NCI-H2171 treated with DMSO at 0.1 percent for 48 hours (cell line): ENCODE measurements around the gene UBALD1.

Experiments
- DNase-seq: peaks from one replicate; lab custom pipeline; 2025; lab: John Stamatoyannopoulos, UW

Gene UBALD1

GRCh38 chr16:4616047-4616811 lies 1.5 kb upstream of the UBALD1 start:
- DNase-seq, result peak; percentile 99

GRCh38 chr16:4615384-4616046 lies 827 bp upstream of the UBALD1 start:
- DNase-seq, result no peak

GRCh38 chr16:4613636-4614570 lies 785 bp downstream of the UBALD1 start:
- peak; percentile 38 for DNase-seq

- no peak for DNase-seq
These were observed 1.6 kb downstream of the UBALD1 start for GRCh38 chr16:4612977-4613635.

DNA sequence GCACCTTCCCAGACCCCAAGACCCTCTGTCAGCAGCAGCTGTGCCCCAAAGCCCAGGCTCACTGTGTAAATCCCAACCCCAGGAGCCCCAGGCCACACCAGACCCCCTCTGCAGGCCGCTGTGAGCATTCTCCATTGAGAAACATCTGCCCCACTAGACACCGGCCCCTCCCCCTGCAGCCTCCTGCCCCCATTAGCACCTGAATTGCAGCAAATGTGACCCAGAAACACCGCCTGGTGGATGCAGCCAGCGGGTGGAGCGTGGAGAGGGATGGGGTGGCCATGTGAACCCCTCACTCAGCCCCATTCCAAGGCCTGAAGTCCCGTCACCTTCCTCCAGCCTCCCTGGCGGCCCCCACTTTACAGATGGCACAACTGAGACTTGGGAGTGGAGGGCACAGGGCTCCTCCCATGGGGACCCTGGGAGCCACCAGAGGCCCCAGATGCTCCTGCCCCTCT lies 2.2 kb downstream of the UBALD1 start:
- DNase-seq, result no peak

- no peak for DNase-seq
These were observed 3.2 kb downstream of the UBALD1 start for GRCh38 chr16:4611337-4612021.

- no peak for DNase-seq
These were observed 4.4 kb downstream of the UBALD1 start for GRCh38 chr16:4610011-4611005.

DNA sequence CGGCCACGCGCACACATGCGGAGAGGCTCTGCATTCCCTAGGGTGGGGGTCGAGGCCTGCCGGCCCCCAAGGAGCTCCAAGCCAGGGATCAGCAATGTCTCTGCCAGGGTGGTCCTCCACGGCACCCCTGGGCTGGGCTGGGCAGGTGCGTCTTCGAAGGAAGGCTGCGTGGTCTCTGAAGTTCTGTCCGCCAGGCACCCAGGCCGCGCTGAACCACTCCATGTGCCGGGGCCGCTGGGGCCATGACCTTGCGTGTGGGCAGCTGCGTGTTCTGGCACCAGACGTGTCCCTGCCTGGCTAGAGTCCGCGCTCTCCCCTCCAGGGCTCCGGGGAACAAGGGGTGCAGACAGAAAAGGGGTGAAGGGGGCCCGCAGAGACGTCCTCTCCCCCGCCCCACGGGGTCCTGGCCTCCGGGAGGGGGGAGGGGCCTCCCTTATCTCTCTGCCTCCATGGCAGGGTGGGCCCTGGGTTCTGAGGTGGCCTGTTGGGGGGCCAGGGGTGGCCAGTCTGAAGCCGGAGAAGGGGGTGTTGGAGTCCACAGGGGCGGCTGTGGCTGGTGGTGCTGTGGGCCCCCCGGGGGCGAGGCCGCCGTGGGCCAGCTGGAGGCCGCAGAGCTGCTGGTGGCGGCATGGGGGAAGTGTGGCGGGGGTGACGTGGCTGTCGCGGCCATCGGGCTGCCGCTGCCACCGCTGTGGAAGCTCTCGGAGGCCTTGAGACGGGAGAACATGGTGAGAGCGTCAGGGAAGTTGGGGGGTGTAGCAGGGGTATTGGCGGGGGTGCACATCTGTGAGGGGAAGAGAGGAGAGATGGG lies 5.3 kb downstream of the UBALD1 start:
- DNase-seq, result no peak

GRCh38 chr16:4608704-4608980 lies 6.0 kb downstream of the UBALD1 start:
- DNase-seq, result no peak

- DNase-seq, result no peak
These were observed 6.6 kb downstream of the UBALD1 start for GRCh38 chr16:4607841-4608703.

- DNase-seq, result no peak
These were observed 8.3 kb downstream of the UBALD1 start for GRCh38 chr16:4606354-4606753.

DNA sequence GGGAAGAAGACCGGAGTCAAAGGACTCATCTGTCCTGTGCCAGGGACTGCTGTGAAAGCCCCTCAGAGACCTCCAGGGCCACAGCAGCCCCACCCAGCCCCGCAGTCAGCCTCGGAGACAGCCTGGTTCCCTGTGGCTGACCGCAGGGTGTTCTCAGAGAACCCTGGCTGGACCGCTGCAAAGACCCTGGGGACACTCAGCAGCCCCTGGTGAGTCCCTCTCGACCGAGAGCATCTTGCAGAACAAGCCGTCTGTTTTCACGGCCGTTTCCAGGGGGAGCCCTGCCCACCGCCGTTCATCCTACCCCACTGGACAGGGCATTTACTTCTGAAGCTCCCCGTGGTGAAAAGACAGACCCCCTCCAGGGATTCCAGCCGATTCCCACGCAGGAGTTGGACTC lies 10.3 kb downstream of the UBALD1 start:
- DNase-seq, result no peak

DNA sequence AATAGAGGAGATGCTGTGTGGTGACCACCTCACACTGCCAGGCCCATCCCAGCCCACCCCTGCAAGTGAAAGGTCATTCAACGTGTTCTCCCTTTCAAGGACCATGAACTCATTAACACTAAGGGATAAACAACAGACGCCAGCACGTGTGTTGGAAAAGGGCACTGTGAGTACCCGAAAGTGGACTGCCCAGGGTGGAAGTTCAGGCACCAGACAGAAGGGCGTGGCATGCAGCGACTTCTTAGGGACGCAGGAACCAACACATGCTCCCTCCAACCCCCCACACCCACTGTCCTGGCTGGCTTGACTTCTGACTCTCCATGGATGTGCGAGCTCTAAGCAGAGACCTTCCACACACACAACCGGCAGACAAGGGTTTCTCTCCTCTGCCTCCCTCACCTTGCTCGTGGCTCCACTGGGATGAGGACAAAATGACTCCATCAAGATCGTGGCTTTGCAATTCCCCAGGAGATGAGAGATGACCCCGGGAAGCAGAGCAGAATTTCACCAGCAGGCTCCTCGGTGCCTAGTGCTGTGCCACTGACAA lies 11.0 kb downstream of the UBALD1 start:
- no peak for DNase-seq

DNA sequence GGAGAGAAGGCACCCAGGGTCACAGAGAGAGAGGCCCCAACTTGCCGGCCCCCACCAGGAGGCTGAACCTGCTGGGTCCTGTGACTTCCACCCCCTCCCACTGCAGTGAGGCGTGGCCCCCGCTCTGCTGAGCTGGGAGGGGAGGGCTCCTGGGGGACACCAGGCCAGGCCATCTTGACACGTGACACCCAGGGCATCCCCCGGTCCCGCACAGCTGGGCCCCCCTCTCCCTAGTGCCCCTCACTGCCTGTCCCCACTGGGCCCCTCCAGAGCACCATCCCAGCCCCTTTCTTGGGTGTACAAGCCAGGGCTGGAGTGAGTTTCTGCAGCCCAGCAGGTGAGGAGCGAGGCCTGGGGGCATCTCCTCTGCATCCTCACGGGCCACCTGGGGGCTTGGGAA lies 12.4 kb downstream of the UBALD1 start:
- no peak for DNase-seq

- DNase-seq, result no peak
These were observed 12.9 kb downstream of the UBALD1 start for GRCh38 chr16:4601864-4602186.

DNA sequence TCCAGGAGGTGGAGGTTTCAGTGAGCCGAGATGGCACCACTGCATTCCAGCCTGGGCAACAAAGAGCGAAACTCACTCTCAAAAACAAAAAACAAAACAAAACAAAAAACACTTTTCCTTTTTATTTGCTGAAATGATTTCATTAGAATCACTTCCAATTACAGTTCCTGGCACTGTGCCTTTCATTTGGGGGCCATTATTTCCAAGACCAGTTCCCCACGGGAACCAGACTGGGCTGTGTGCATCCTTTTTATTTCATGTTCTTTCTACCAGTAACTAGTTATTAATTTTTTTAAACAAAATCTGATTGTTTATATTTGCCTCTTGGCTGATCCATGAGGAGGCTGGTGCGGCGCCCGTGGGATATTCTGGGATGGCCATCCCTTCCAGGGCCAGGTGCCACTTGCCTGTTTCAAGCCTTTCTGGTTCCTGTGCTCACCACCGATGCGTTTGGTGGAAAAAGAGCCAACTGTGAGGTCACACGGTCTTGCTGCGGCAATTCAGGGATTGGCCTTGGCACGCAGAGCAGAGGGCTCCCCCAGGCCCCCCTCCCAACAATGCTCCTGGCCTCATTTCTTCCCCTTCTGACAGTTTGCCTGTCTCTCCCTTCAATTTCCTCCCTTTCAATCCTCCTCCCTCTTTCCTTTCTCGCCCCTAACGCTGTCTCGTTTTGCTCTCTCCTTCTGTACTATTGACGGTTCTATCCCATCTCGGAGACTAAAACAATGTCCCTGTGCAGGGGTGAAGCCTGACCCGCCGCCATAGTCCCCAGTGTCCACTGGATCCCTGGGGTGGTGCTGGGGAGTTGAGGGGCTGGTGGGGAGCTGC lies 13.4 kb downstream of the UBALD1 start:
- DNase-seq, result no peak

- DNase-seq, result no peak
These were observed 15.1 kb downstream of the UBALD1 start for GRCh38 chr16:4599545-4599944.
